MM.1S (cell line): ENCODE measurements around the gene SIX1.

Experiments used
- DNase-seq: peaks from one replicate; pipeline ENCODE4 v3.0.0-alpha.2; 2015
- H2AFZ ChIP-seq: fragments of 300-600 bp; sonication (generic); 2 replicates; pipeline ENCODE4 v1.6.0; 2016; ENCODE audit warnings: antibody characterized with exemption, low read length
- H3F3A ChIP-seq: fragments of 300-600 bp; sonication (generic); 2 replicates; pipeline ENCODE4 v1.6.1; 2016; ENCODE audit warnings: mild to moderate bottlenecking, antibody characterized with exemption, low read length, moderate library complexity, mixed read lengths; ENCODE audit not compliant: insufficient read depth
- H3K27ac ChIP-seq: fragments of 300-600 bp; sonication (generic); 2 replicates; pipeline ENCODE4 v1.5.1; 2016; ENCODE audit warnings: mild to moderate bottlenecking, low read length
- H3K27me3 ChIP-seq: fragments of 300-600 bp; sonication (generic); replicated peaks from 2 replicates; pipeline ENCODE4 v1.6.0; 2016; ENCODE audit warnings: low read length; ENCODE audit not compliant: insufficient read depth
- H3K36me3 ChIP-seq: fragments of 300-600 bp; sonication (generic); replicated peaks from 2 replicates; pipeline ENCODE4 v1.6.1; 2016; ENCODE audit warnings: mild to moderate bottlenecking, low read length, mixed read lengths; ENCODE audit not compliant: insufficient read depth
- H3K4me1 ChIP-seq: fragments of 300-600 bp; sonication (generic); 2 replicates; pipeline ENCODE4 v1.6.1; 2016; ENCODE audit warnings: low read length, mixed read lengths
- H3K4me2 ChIP-seq: fragments of 300-600 bp; sonication (generic); 2 replicates; pipeline ENCODE4 v1.6.0; 2016; ENCODE audit warnings: low read depth, low read length
- H3K4me3 ChIP-seq: fragments of 300-600 bp; sonication (generic); 2 replicates; pipeline ENCODE4 v1.5.1; 2016; ENCODE audit warnings: low read length, mixed read lengths
- H3K79me2 ChIP-seq: fragments of 300-600 bp; sonication (generic); 2 replicates; pipeline ENCODE4 v1.6.1; 2016; ENCODE audit warnings: mixed run types, low read length, mixed read lengths
- H3K9ac ChIP-seq: fragments of 300-600 bp; sonication (generic); 2 replicates; pipeline ENCODE4 v1.6.1; 2016; ENCODE audit warnings: low read length, mixed read lengths
- H3K9me2 ChIP-seq: fragments of 300-600 bp; sonication (generic); replicated peaks from 2 replicates; pipeline ENCODE4 v1.6.1; 2016; ENCODE audit warnings: mild to moderate bottlenecking, low read length, mixed read lengths; ENCODE audit not compliant: insufficient read depth
- H3K9me3 ChIP-seq: fragments of 300-600 bp; sonication (generic); replicated peaks from 2 replicates; pipeline ENCODE4 v1.6.1; 2016; ENCODE audit warnings: mild to moderate bottlenecking, low read length, mixed read lengths; ENCODE audit not compliant: insufficient read depth
- H4K20me1 ChIP-seq: fragments of 300-600 bp; sonication (generic); 2 replicates; pipeline ENCODE4 v1.6.1; 2016; ENCODE audit warnings: mild to moderate bottlenecking, low read length, moderate library complexity, mixed read lengths; ENCODE audit not compliant: insufficient read depth
- EZH2 ChIP-seq: fragments of 300-600 bp; sonication (generic); optimal IDR thresholded peaks from 2 replicates; pipeline ENCODE3; 2017; ENCODE audit warnings: low read depth, mild to moderate bottlenecking, antibody characterized with exemption, low read length, mixed read lengths
- EZH2phosphoT487 ChIP-seq: fragments of 300-600 bp; sonication (generic); IDR thresholded peaks from 2 replicates; pipeline ENCODE4 v1.6.1; 2018; ENCODE audit warnings: antibody characterized with exemption, low read length
- TF ChIP-seq, protein P1 (sequence below): fragments of 300-600 bp; sonication (generic); IDR thresholded peaks from 2 replicates; pipeline ENCODE4 v1.5.1; 2016; ENCODE audit warnings: antibody characterized with exemption, low read length, mixed read lengths

The SIX1 gene

DNA sequence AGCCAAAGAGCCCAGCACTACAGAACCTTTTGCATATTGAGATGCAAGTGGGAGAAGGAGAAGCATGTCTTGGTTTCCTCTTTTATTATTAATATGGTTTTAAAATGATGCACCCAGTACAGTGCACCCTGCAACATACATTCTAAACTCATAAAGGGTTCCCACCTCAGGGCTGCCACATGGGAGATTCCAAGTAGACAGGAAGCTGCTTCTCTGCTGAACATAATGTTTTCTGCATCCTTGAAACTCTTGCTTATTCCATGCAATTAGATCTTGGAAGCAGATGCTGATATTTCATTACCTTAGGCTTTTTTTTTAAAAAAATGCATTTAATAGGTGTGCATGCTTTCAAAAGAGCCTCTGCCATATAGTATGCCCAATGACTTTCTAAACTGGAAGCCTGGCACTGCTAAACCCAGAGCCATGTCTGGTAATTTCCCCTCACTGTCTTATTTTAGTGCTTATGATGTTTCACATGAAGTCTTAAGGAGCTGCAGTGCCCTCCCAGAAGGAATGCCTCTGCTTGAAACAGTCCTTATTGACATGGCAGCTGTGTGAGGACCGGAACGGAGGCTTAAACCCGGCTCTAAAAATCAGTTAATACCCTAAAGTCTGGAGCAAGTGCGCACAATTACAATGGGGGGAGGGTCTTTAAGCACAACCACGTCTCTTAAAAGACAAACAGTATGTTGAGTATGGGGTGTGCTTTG is 2.0 kb upstream of the SIX1 start:
- Histone ChIP-seq H3K9me2 (no peaks in the 10 kb centered on the region), H3K9ac (no peak overlapping the region), H3K36me3 (no peaks in the 10 kb centered on the region), H3K27ac (no peak overlapping the region), H3K27me3 (peaks cover 31% of the 10 kb centered on the region), H3K4me1 (peaks cover under 1% of the 10 kb centered on the region), H3K4me2 (no peak overlapping the region), H2AFZ (no peak overlapping the region), H3K9me3 (no peaks in the 10 kb centered on the region), H3K79me2 (no peaks in the 10 kb centered on the region), H4K20me1 (no peaks in the 10 kb centered on the region), H3K4me3 (no peak overlapping the region), H3F3A (no peaks in the 10 kb centered on the region)
- no peak for DNase-seq
- TF ChIP-seq EZH2phosphoT487, result no peak
- no peak for TF ChIP-seq EZH2
- TF ChIP-seq, protein P1, sequence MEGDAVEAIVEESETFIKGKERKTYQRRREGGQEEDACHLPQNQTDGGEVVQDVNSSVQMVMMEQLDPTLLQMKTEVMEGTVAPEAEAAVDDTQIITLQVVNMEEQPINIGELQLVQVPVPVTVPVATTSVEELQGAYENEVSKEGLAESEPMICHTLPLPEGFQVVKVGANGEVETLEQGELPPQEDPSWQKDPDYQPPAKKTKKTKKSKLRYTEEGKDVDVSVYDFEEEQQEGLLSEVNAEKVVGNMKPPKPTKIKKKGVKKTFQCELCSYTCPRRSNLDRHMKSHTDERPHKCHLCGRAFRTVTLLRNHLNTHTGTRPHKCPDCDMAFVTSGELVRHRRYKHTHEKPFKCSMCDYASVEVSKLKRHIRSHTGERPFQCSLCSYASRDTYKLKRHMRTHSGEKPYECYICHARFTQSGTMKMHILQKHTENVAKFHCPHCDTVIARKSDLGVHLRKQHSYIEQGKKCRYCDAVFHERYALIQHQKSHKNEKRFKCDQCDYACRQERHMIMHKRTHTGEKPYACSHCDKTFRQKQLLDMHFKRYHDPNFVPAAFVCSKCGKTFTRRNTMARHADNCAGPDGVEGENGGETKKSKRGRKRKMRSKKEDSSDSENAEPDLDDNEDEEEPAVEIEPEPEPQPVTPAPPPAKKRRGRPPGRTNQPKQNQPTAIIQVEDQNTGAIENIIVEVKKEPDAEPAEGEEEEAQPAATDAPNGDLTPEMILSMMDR, result no peak

DNA sequence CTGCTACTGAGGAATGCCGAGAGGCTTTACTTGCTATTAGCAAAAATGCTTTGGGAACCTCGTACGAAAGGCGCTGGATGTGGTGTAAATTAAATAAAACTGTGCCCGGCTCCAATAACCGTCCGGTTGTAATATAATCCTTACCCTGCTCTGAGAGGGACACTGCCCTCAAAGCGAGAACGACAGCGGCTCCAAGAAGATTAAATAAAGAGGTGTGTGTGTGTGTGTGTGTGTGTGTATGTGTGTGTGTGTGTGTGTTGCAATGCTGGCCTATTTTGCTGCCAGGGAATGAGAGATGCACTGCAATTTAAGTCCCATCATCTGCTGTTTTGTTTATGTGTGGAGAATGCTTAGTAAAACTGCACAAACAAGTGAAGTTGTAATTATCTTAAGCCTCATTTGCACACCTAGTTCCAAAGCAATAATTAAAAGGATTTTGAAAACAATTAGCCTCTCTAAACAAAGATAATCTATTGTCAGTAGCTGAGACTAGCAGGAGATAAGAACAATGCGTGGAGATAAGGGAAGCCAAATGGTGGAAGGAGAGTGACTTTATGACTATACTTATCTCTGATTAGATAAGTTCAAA is 1.2 kb upstream of the SIX1 start:
- Histone ChIP-seq H3K4me1 (peaks cover 4% of the 10 kb centered on the region), H4K20me1 (no peaks in the 10 kb centered on the region), H3K9me3 (no peaks in the 10 kb centered on the region), H3K27me3 (peaks cover 31% of the 10 kb centered on the region), H3K9me2 (no peaks in the 10 kb centered on the region), H3K36me3 (no peaks in the 10 kb centered on the region), H3K27ac (no peak overlapping the region), H3K4me2 (no peak overlapping the region), H3K9ac (no peak overlapping the region), H3K4me3 (no peak overlapping the region), H2AFZ (no peak overlapping the region), H3K79me2 (no peaks in the 10 kb centered on the region), H3F3A (peaks cover 4% of the 10 kb centered on the region)
- no peak for DNase-seq
- TF ChIP-seq EZH2phosphoT487 (no peak), EZH2 (no peak)
- TF ChIP-seq, protein P1, result no peak

DNA sequence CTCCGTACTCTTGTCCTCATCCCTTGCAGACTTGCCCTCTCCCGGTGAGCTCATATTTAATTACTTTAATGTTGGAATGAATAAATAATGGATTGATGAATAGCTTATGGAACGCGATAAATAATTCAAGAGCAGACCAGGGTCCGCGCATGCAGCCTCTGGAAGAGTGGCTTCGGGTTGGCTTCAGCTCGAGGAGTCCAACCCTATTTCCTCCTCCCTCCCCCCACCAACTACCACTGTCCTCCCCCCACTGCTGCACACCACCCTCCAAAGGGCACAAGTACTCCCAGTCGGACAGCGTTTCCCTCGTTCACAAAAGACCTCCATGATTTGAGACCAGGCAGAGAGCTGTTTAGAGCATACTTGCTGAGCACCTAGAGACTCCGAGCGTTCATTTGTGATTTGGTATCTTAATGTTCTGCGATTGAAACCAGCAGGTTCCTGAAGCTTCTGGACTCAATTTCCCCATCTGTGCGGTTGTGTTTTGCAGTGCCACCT is 647 bp upstream of the SIX1 start:
- H3K27ac ChIP-seq, result no peak overlapping the region
- no peak overlapping the region; the same call in 1 of the 2 replicates for H3K4me3 ChIP-seq
- peak overlapping the region; percentile 78; the same call in 1 of the 2 replicates for H3K4me2 ChIP-seq
- no peaks in the 10 kb centered on the region for H4K20me1 ChIP-seq
- TF ChIP-seq, protein P1, result no peak
- no peak for TF ChIP-seq EZH2
- TF ChIP-seq EZH2phosphoT487, result no peak
- H3K36me3 ChIP-seq, result no peaks in the 10 kb centered on the region
- H3K27me3 ChIP-seq, result peaks cover 31% of the 10 kb centered on the region
- no peak overlapping the region for H3K9ac ChIP-seq
- 0 out of 2 replicates have a peak overlapping the region, but pooled peaks have one; percentile 15 for H2AFZ ChIP-seq
- H3K9me2 ChIP-seq, result no peaks in the 10 kb centered on the region
- peaks cover 9% of the 10 kb centered on the region for H3F3A ChIP-seq
- peaks cover 4% of the 10 kb centered on the region for H3K4me1 ChIP-seq
- no peak for DNase-seq
- H3K9me3 ChIP-seq, result no peaks in the 10 kb centered on the region
- H3K79me2 ChIP-seq, result no peaks in the 10 kb centered on the region
